Measurements from ENCODE around the gene HIBCH.
"Not testable (repeated sequence)": the region's sequence is repeated elsewhere in the genome, so short reads cannot be mapped to it uniquely, and the experiment has no call there.

Gene HIBCH

GRCh38 chr2:190323406-190323805 is 3.8 kb upstream of the HIBCH start:
- DNase-seq (ENCODE audit: low read depth) = no peak
- TF ChIP-seq CTCF (IDR thresholded peaks at IDR 0.05; ENCODE audit: low read depth, low read length, missing control alignments) = no peak
- no peak overlapping the region for H3K4me3 ChIP-seq (ENCODE audit: low read depth, low read length)

- no peak for DNase-seq (ENCODE audit: low read depth)
- TF ChIP-seq CTCF (IDR thresholded peaks at IDR 0.05; ENCODE audit: low read depth, low read length, missing control alignments) = no peak
- H3K4me3 ChIP-seq (ENCODE audit: low read depth, low read length) = peak overlapping the region; percentile 62; the same call in 1 of the 2 replicates
Measured at GRCh38 chr2:190320696-190321095, 1.1 kb upstream of the HIBCH start.

GRCh38 chr2:190318931-190319554 is 583 bp downstream of the HIBCH start:
- TF ChIP-seq CTCF (IDR thresholded peaks at IDR 0.05; ENCODE audit: low read depth, low read length, missing control alignments) = no peak
- peak overlapping the region; percentile 62 for H3K4me3 ChIP-seq (ENCODE audit: low read depth, low read length)
- DNase-seq (ENCODE audit: low read depth) = no peak

- TF ChIP-seq CTCF (IDR thresholded peaks at IDR 0.05; ENCODE audit: low read depth, low read length, missing control alignments) = no peak
- no peak for DNase-seq (ENCODE audit: low read depth)
- H3K4me3 ChIP-seq (ENCODE audit: low read depth, low read length) = peak overlapping the region; percentile 62; the same call in 1 of the 2 replicates
Measured at GRCh38 chr2:190318514-190318913, 1.1 kb downstream of the HIBCH start.

- H3K4me3 ChIP-seq (ENCODE audit: low read depth, low read length) = no peak overlapping the region
- DNase-seq (ENCODE audit: low read depth) = no peak
- TF ChIP-seq CTCF (IDR thresholded peaks at IDR 0.05; ENCODE audit: low read depth, low read length, missing control alignments) = no peak
Measured at GRCh38 chr2:190315273-190315672, 4.4 kb downstream of the HIBCH start.

GRCh38 chr2:190313880-190314279 is 5.7 kb downstream of the HIBCH start:
- TF ChIP-seq CTCF (IDR thresholded peaks at IDR 0.05; ENCODE audit: low read depth, low read length, missing control alignments) = no peak
- no peak overlapping the region for H3K4me3 ChIP-seq (ENCODE audit: low read depth, low read length)
- no peak for DNase-seq (ENCODE audit: low read depth)

GRCh38 chr2:190312635-190313025 is 7.0 kb downstream of the HIBCH start:
- not testable (repeated sequence) for DNase-seq (ENCODE audit: low read depth); H3K4me3 ChIP-seq (ENCODE audit: low read depth, low read length)
